Caco-2 (cell line): ENCODE results near the gene CASD1. TPM values are rescaled to one million over a fixed set of nuclear protein-coding genes. Genes with fewer than 3 reads are reported as not detected.

Experiments used
- BruUV-seq: library from RNA; stranded (reverse); fragments of 400-500 nt; replicated peaks from 2 replicates; lab custom pipeline; 2021; lab: Mats Ljungman, UMichigan
- CTCF ChIA-PET: fragments of 300-600 bp; sonication (Branson Sonifier 250); formaldehyde crosslinking; loops from one replicate; lab custom pipeline; 2022; ENCODE audit warnings: antibody characterized with exemption; lab: Charles Lee
- POLR2A ChIA-PET: fragments of 300-600 bp; sonication (Branson Sonifier 250); formaldehyde crosslinking; loops from one replicate; lab custom pipeline; 2022; ENCODE audit warnings: antibody characterized with exemption; lab: Charles Lee
- DNase-seq, 2 experiments: peaks; one replicate each; pipeline versions ENCODE4 v3.0.0 to v3.0.0-alpha.2; 2020 to 2022
- H3K27me3 ChIP-seq: replicated peaks from 2 replicates; pipeline ENCODE4 v1.6.0; 2011; ENCODE audit warnings: low read length; ENCODE audit not compliant: control insufficient read depth, insufficient read depth
- H3K36me3 ChIP-seq: 2 replicates; pipeline ENCODE4 v1.5.1; 2011; ENCODE audit warnings: low read length; ENCODE audit not compliant: control insufficient read depth, insufficient read depth
- H3K4me1 ChIP-seq: fragments of 250-450 bp; sonication (Bioruptor Pico); 2 replicates; pipeline ENCODE4 v1.5.1; 2020; ENCODE audit warnings: mild to moderate bottlenecking
- H3K4me3 ChIP-seq: 2 replicates; pipeline ENCODE4 v1.5.1; 2011; ENCODE audit warnings: low read depth, mild to moderate bottlenecking, control low read depth, low read length
- H3K9me3 ChIP-seq: fragments of 250-450 bp; sonication (Bioruptor Pico); 2 replicates; pipeline ENCODE4 v1.5.1; 2020; ENCODE audit warnings: mild to moderate bottlenecking, moderate library complexity
- H3K27ac Mint-ChIP-seq: one replicate; pipeline ENCODE4 v1.8.0; 2022; ENCODE audit warnings: mixed read lengths; ENCODE audit not compliant: unreplicated experiment
- H3K27me3 Mint-ChIP-seq: one replicate; pipeline ENCODE4 v1.8.0; 2022; ENCODE audit warnings: mixed read lengths; ENCODE audit not compliant: insufficient read depth, unreplicated experiment
- H3K36me3 Mint-ChIP-seq: one replicate; pipeline ENCODE4 v1.8.0; 2022; ENCODE audit warnings: mild to moderate bottlenecking, mixed read lengths; ENCODE audit not compliant: insufficient read depth, unreplicated experiment
- H3K4me1 Mint-ChIP-seq: one replicate; pipeline ENCODE4 v1.8.0; 2022; ENCODE audit warnings: low read depth, mixed read lengths; ENCODE audit not compliant: unreplicated experiment
- H3K4me3 Mint-ChIP-seq: one replicate; pipeline ENCODE4 v1.8.0; 2022; ENCODE audit warnings: mild to moderate bottlenecking, moderate library complexity, mixed read lengths; ENCODE audit not compliant: unreplicated experiment
- H3K9me3 Mint-ChIP-seq: one replicate; pipeline ENCODE4 v1.8.0; 2022; ENCODE audit warnings: mixed read lengths; ENCODE audit not compliant: unreplicated experiment
- CTCF ChIP-seq, 2 experiments: fragments of 200-600 bp in 1 of 2; IDR thresholded peaks; 1 replicate in 1 of 2; 2 replicates in 1 of 2; pipeline versions ENCODE4 v1.5.1 to v1.8.0; 2011 to 2022; ENCODE audit warnings: antibody characterized with exemption in 1 of 2, control low read depth in 1 of 2, inconsistent platforms in 1 of 2, low read depth in 1 of 2, low read length in 1 of 2, mild to moderate bottlenecking in 1 of 2, moderate library complexity in 1 of 2; ENCODE audit not compliant: insufficient read depth in 1 of 2, severe bottlenecking in 1 of 2, unreplicated experiment in 1 of 2
- intact Hi-C: fragments of 100-400 bp; cut with micrococcal nuclease; formaldehyde crosslinking; loops from one replicate; pipeline ENCODE4 v1.10.0; 2022; ENCODE audit not compliant: unreplicated experiment
- total RNA-seq: library from RNA; stranded (reverse); gene quantifications from 2 replicates; pipeline ENCODE4 v1.2.3, GENCODE V29; 2022

Gene CASD1
- total RNA-seq, 1 experiment from 2014 or later = 13.7 TPM

- no peak overlapping the region for H3K27ac Mint-ChIP-seq
- TF ChIP-seq CTCF (IDR thresholded peaks at IDR 0.05; ENCODE audit: insufficient read depth in 1 of 2, low read depth in 1 of 2, low read length in 1 of 2, severe bottlenecking in 1 of 2, unreplicated experiment in 1 of 2) = no peak
- no peaks in the 10 kb centered on the region for H3K9me3 Mint-ChIP-seq
- BruUV-seq = no TSS peak
- peaks cover 21% of the 10 kb centered on the region for H3K36me3 Mint-ChIP-seq
- Histone ChIP-seq H3K4me1 (peaks cover 22% of the 10 kb centered on the region), H3K27me3 (no peaks in the 10 kb centered on the region), H3K4me3 (no peak overlapping the region), H3K9me3 (no peaks in the 10 kb centered on the region), H3K36me3 (no peaks in the 10 kb centered on the region)
- DNase-seq = peak in 1 of 2 experiments; percentile 42
- H3K4me3 Mint-ChIP-seq = no peak overlapping the region
- H3K4me1 Mint-ChIP-seq = peaks cover 8% of the 10 kb centered on the region
- ChIA-PET POLR2A (interaction anchor here (1.1 kb wide), 1 partner anchor 62 kb away, joined by 3 read pairs; no protein-coding TSS in a partner anchor), CTCF (no interaction called here)
- no peaks in the 10 kb centered on the region for H3K27me3 Mint-ChIP-seq
- intact Hi-C loops = loop anchor here (1.0 kb wide), 1 partner anchor 15 kb away; no protein-coding TSS in a partner anchor
Observed at GRCh38 chr7:94594882-94595281, 85.3 kb downstream of the CASD1 start.

- no peak for TF ChIP-seq CTCF (IDR thresholded peaks at IDR 0.05; ENCODE audit: insufficient read depth in 1 of 2, low read depth in 1 of 2, low read length in 1 of 2, severe bottlenecking in 1 of 2, unreplicated experiment in 1 of 2)
- Mint-ChIP-seq H3K9me3 (no peaks in the 10 kb centered on the region), H3K4me1 (peaks cover 8% of the 10 kb centered on the region), H3K27me3 (no peaks in the 10 kb centered on the region), H3K4me3 (no peak overlapping the region), H3K36me3 (peaks cover 24% of the 10 kb centered on the region), H3K27ac (no peak overlapping the region)
- CTCF ChIA-PET = interaction anchor here (0.6 kb wide), 1 partner anchor 61 kb away, joined by 3 read pairs; no protein-coding TSS in a partner anchor
- no peak overlapping the region for H3K4me3 ChIP-seq
- no peak for DNase-seq
- H3K4me1 ChIP-seq = peaks cover 22% of the 10 kb centered on the region
- BruUV-seq = no TSS peak
- no peaks in the 10 kb centered on the region for H3K9me3 ChIP-seq
- H3K36me3 ChIP-seq = no peaks in the 10 kb centered on the region
- POLR2A ChIA-PET = no interaction called here
- intact Hi-C loops = no loop called here
- no peaks in the 10 kb centered on the region for H3K27me3 ChIP-seq
Observed at GRCh38 chr7:94595717-94596116, 86.1 kb downstream of the CASD1 start.

GRCh38 chr7:94600267-94600666 lies 90.7 kb downstream of the CASD1 start:
- intact Hi-C loops = no loop called here
- BruUV-seq = no TSS peak
- no peaks in the 10 kb centered on the region for H3K27me3 Mint-ChIP-seq
- DNase-seq = no peak
- Histone ChIP-seq H3K36me3 (no peaks in the 10 kb centered on the region), H3K4me1 (peaks cover 6% of the 10 kb centered on the region), H3K27me3 (no peaks in the 10 kb centered on the region), H3K9me3 (no peaks in the 10 kb centered on the region), H3K4me3 (no peak overlapping the region)
- CTCF ChIA-PET = no interaction called here
- peaks cover 13% of the 10 kb centered on the region for H3K36me3 Mint-ChIP-seq
- H3K4me1 Mint-ChIP-seq = no peaks in the 10 kb centered on the region
- H3K4me3 Mint-ChIP-seq = no peak overlapping the region
- H3K9me3 Mint-ChIP-seq = peaks cover 2% of the 10 kb centered on the region
- TF ChIP-seq CTCF (IDR thresholded peaks at IDR 0.05; ENCODE audit: insufficient read depth in 1 of 2, low read depth in 1 of 2, low read length in 1 of 2, severe bottlenecking in 1 of 2, unreplicated experiment in 1 of 2) = no peak
- no peak overlapping the region for H3K27ac Mint-ChIP-seq
- POLR2A ChIA-PET = no interaction called here
